Dermis blood vessel endothelial cell (primary cell): ENCODE data around the gene NME4. TPM values are rescaled to one million over a fixed set of nuclear protein-coding genes. Genes with fewer than 3 reads are reported as not detected.

Source experiments
- DNase-seq: peaks from one replicate; pipeline ENCODE4 v3.0.0; 2010
- total RNA-seq: library from RNA; depleted of rRNA; stranded (reverse); fragments of >200 nt; gene quantifications from 2 replicates; pipeline ENCODE4 v1.2.3, GENCODE V29; 2014

NME4 gene
- total RNA-seq, 1 donor from 2014 or later = 42.2 TPM

DNA sequence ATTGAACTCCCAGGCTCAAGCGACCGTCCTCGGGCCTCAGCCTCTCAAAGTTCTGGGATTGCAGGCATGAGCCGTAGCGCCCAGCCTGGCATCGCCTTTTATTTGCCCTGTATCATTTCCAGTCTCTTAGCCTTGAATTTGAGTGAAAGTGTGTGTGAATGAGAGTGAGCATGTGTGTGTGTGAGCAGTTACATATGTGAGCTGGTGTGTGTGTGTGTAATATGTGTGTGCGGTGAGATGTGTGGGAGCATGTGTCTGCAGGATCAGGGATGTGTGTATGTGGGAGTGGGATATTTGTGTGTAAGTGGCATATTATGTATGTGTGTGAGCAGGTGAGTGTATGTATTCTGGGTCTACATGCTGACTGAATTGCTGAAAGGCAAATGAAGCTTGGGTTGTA lies 33.9 kb downstream of the NME4 start:
- DNase-seq = no peak

DNA sequence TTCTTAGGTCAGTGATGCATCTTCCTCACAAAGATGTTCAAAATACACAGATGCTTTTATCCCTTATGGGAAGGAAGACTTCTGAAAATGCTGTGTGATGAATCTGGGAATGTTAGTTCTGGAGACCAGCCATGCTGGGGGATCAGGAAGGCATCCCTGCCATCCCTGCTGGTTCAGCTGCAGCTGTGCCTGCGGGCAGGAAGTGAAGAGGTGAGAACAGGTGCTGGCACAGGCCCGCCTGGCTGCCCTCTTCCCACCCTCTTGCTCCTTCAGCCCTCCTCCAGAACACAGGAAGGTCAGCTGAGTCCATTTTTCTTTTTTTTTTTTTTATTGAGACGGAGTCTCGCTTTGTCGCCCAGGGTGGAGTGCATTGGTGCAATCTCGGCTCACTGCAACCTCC lies 43.6 kb downstream of the NME4 start:
- DNase-seq = peak; percentile 44

DNA sequence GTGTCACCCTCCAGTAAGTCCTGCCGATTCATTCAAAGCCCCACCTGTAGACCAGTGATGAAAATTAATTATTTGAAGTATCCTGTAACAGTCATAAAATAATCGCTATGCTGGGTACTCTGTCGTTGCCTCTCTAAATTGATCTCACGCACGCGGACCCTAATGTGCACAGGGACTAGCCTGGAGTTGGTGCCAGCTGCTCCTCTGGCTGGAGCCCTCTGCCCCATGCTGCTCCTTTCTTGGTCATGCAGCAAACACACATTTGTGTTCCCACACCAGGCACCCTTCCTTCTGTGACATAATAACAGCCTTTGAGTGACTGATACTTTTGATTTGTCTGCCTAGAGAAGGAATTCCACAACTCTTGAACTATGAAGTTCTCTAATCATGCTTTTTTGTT lies 44.4 kb downstream of the NME4 start:
- DNase-seq = no peak

DNA sequence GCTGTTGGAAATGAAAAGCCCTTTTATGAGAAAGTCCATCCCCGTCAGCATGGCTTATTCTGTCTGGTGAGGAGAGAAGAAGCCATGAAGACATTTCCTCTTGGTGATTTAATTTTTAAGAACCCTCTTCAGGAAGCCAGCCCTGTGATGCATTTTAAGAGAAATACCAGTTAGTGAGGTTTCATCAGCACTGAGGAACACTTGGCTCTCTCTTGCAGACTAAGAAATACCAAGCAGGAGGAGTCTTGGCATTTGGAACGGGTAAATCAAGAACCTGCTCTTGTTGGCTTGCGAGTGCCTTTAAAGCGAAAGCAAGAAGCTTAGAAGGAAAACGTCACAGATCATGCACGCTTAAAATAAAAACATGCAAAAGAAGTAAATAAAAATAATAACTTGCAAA lies 46.0 kb downstream of the NME4 start:
- no peak for DNase-seq

DNA sequence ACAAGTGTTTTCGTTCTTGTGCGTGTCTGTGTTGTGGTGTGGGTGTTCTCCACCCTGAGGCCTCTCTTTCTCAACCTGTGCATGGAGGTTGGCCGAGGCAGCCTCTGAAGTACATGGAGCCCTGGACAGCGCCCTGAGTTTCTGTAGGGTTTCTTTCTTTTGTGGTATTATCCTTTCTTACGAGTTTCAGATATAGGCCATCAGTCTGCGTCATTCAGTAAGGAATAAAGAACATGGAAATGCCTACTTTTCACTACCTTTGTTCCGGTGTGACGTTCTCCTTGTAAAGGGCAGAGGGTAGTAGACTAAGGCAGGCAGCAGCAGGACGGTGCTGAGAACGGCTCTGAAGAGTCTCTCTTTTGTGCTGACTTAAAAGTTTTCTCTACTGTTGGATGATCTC lies 47.0 kb downstream of the NME4 start:
- DNase-seq = no peak

DNA sequence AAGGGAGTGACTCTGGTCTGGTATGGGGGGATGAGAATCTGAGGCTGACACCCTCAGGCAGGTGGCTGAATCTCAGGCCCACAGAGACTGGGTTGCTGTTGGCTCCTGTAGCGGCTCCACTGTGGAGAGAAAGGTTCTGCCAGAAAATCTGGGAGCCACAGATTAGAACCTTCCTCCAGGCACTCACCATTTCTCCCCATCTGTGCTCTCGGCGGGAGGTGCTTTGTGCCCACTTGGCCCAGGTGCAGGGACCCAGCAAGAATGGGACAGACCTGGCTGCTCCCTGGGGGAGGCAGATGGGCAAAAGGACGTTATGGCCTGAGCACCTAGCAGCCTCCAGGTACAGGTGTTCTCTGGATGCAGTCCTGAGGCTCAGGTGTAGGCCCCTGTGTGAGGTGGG lies 48.6 kb downstream of the NME4 start:
- no peak for DNase-seq

Other genes starting within 250 kb of the NME4 start
- gene HBZ, start 244.6 kb upstream of the NME4 start, total RNA-seq = not detected in 2 replicates
- gene HBM, start 231.2 kb upstream of the NME4 start, total RNA-seq = not detected in 2 replicates
- 0.42 TPM in 1 of 2 replicates, not detected in the other for gene HBA2, start 224.3 kb upstream of the NME4 start, total RNA-seq
- gene HBA1, start 220.5 kb upstream of the NME4 start, total RNA-seq = not detected in 2 replicates
- gene HBQ1, start 216.7 kb upstream of the NME4 start, total RNA-seq = 0.34 TPM in 1 of 2 replicates, not detected in the other
- gene LUC7L, start 167.8 kb upstream of the NME4 start, total RNA-seq = 30.9 and 55.5 TPM in 2 replicates
- 59.2 and 76.1 TPM in 2 replicates for gene FAM234A, start 162.4 kb upstream of the NME4 start, total RNA-seq
- gene RGS11, start 121.3 kb upstream of the NME4 start, total RNA-seq = 0.19 and 0.68 TPM in 2 replicates
- gene ARHGDIG, start 116.6 kb upstream of the NME4 start, total RNA-seq = 1.2 TPM in 1 of 2 replicates, not detected in the other
- gene PDIA2, start 114.0 kb upstream of the NME4 start, total RNA-seq = 0.34 TPM in 1 of 2 replicates, not detected in the other
- 28.2 and 31.9 TPM in 2 replicates for gene AXIN1, start 44.5 kb upstream of the NME4 start, total RNA-seq
- gene MRPL28, start 26.7 kb upstream of the NME4 start, total RNA-seq = 85.9 and 103 TPM in 2 replicates
- gene PGAP6, start 15.2 kb upstream of the NME4 start, total RNA-seq = 98.2 and 132 TPM in 2 replicates
- 13.4 and 17.5 TPM in 2 replicates for gene DECR2, start 4.7 kb downstream of the NME4 start, total RNA-seq
- gene RAB11FIP3, start 28.4 kb downstream of the NME4 start, total RNA-seq = 34.9 and 46.8 TPM in 2 replicates
- gene CAPN15, start 130.5 kb downstream of the NME4 start, total RNA-seq = 50.5 and 83.4 TPM in 2 replicates
- gene PRR35, start 163.2 kb downstream of the NME4 start, total RNA-seq = not detected in 2 replicates
- gene NHLRC4, start 169.8 kb downstream of the NME4 start, total RNA-seq = 1.9 and 2.7 TPM in 2 replicates
- gene PIGQ, start 172.8 kb downstream of the NME4 start, total RNA-seq = 25.4 and 32.2 TPM in 2 replicates
- gene RAB40C, start 192.9 kb downstream of the NME4 start, total RNA-seq = 13.3 and 14.1 TPM in 2 replicates
- 0.14 and 0.17 TPM in 2 replicates for gene WFIKKN1, start 233.8 kb downstream of the NME4 start, total RNA-seq
- gene METTL26, start 239.1 kb downstream of the NME4 start, total RNA-seq = 76.4 and 83.6 TPM in 2 replicates
- 11.2 and 12.6 TPM in 2 replicates for gene MCRIP2, start 244.6 kb downstream of the NME4 start, total RNA-seq